GM21737 (cell line): ENCODE results near the gene SLCO2B1.

Source experiments
- ATAC-seq: cut with Tn5 transposase; IDR thresholded peaks from one replicate; pipeline ENCODE4 v1.9.1; 2021; ENCODE audit warnings: mild to moderate bottlenecking, moderate library complexity; ENCODE audit not compliant: unreplicated experiment

Gene SLCO2B1

GRCh38 chr11:75161506-75162095 is 10.7 kb downstream of the SLCO2B1 start:
- no peak for ATAC-seq

GRCh38 chr11:75162954-75163353 is 12.0 kb downstream of the SLCO2B1 start:
- ATAC-seq: no peak

GRCh38 chr11:75163921-75164849 is 13.3 kb downstream of the SLCO2B1 start:
- no peak for ATAC-seq

GRCh38 chr11:75165721-75166120 is 14.8 kb downstream of the SLCO2B1 start:
- no peak for ATAC-seq

- no peak for ATAC-seq
Measured at GRCh38 chr11:75166791-75167190, 15.9 kb downstream of the SLCO2B1 start.

GRCh38 chr11:75167617-75168016 is 16.7 kb downstream of the SLCO2B1 start:
- ATAC-seq: no peak

GRCh38 chr11:75169101-75169885 is 18.4 kb downstream of the SLCO2B1 start:
- ATAC-seq: no peak

GRCh38 chr11:75170516-75171201 is 19.8 kb downstream of the SLCO2B1 start:
- no peak for ATAC-seq

- no peak for ATAC-seq
Measured at GRCh38 chr11:75173336-75173735, 22.4 kb downstream of the SLCO2B1 start.

- no peak for ATAC-seq
Measured at GRCh38 chr11:75174781-75175370, 24.0 kb downstream of the SLCO2B1 start.

- ATAC-seq: no peak
Measured at GRCh38 chr11:75182664-75183063, 31.8 kb downstream of the SLCO2B1 start.

GRCh38 chr11:75184051-75184450 is 33.1 kb downstream of the SLCO2B1 start:
- ATAC-seq: no peak

GRCh38 chr11:75184757-75185425 is 34.0 kb downstream of the SLCO2B1 start:
- no peak for ATAC-seq

GRCh38 chr11:75185866-75186265 is 35.0 kb downstream of the SLCO2B1 start:
- ATAC-seq: no peak

- no peak for ATAC-seq
Measured at GRCh38 chr11:75186999-75187398, 36.1 kb downstream of the SLCO2B1 start.

- ATAC-seq: no peak
Measured at GRCh38 chr11:75188671-75189070, 37.8 kb downstream of the SLCO2B1 start.

GRCh38 chr11:75189108-75189507 is 38.2 kb downstream of the SLCO2B1 start:
- no peak for ATAC-seq

- no peak for ATAC-seq
Measured at GRCh38 chr11:75189911-75190310, 39.0 kb downstream of the SLCO2B1 start.

GRCh38 chr11:75190652-75191329 is 39.9 kb downstream of the SLCO2B1 start:
- no peak for ATAC-seq
